H9 (cell line): Measurements from ENCODE around the gene ZNF76. TPM values are rescaled to one million over a fixed set of nuclear protein-coding genes. Genes with fewer than 3 reads are reported as not detected.

Experiments
- DNase-seq: peaks from one replicate; pipeline ENCODE4 v3.0.0-alpha.2; 2017
- H2AFZ ChIP-seq: one replicate; pipeline ENCODE4 v1.6.1; 2013; ENCODE audit warnings: mild to moderate bottlenecking, low read length, control low read depth, moderate library complexity
- H2AK5ac ChIP-seq: 2 replicates; pipeline ENCODE4 v1.6.1; 2013; ENCODE audit warnings: low read length, control low read depth, mixed read lengths; ENCODE audit not compliant: insufficient read length
- H2BK120ac ChIP-seq: one replicate; pipeline ENCODE4 v1.6.1; 2013; ENCODE audit warnings: low read depth, mild to moderate bottlenecking, low read length, control low read depth, inconsistent platforms; ENCODE audit not compliant: poor library complexity, severe bottlenecking
- H2BK12ac ChIP-seq: 2 replicates; pipeline ENCODE4 v1.6.1; 2013; ENCODE audit warnings: low read length, control low read depth, mixed read lengths, low read depth; ENCODE audit not compliant: insufficient read length
- H2BK15ac ChIP-seq: 2 replicates; pipeline ENCODE4 v1.6.1; 2013; ENCODE audit warnings: low read depth, low read length, control low read depth
- H2BK20ac ChIP-seq: one replicate; pipeline ENCODE4 v1.6.1; 2013; ENCODE audit warnings: low read depth, mild to moderate bottlenecking, low read length, control low read depth, inconsistent platforms; ENCODE audit not compliant: poor library complexity, severe bottlenecking
- H2BK5ac ChIP-seq: 2 replicates; pipeline ENCODE4 v1.6.1; 2013; ENCODE audit warnings: low read length, control low read depth, mixed read lengths; ENCODE audit not compliant: insufficient read length
- H3K14ac ChIP-seq: 2 replicates; pipeline ENCODE4 v1.6.1; 2013; ENCODE audit warnings: low read length, control low read depth; ENCODE audit not compliant: insufficient read depth
- H3K18ac ChIP-seq: 2 replicates; pipeline ENCODE4 v1.6.1; 2013; ENCODE audit warnings: low read depth, mild to moderate bottlenecking, mixed read lengths, low read length, control low read depth; ENCODE audit not compliant: insufficient read length
- H3K23ac ChIP-seq: 2 replicates; pipeline ENCODE4 v1.6.1; 2013; ENCODE audit warnings: low read length, control low read depth, mixed read lengths, low read depth; ENCODE audit not compliant: insufficient read length
- H3K23me2 ChIP-seq: 2 replicates; pipeline ENCODE4 v1.6.1; 2013; ENCODE audit warnings: low read depth, mild to moderate bottlenecking, mixed read lengths, low read length, control low read depth; ENCODE audit not compliant: insufficient read length, poor library complexity, severe bottlenecking
- H3K27ac ChIP-seq: 2 replicates; pipeline ENCODE4 v1.5.1; 2013; ENCODE audit warnings: low read length, control low read depth, mixed read lengths, low read depth; ENCODE audit not compliant: insufficient read length
- H3K27me3 ChIP-seq: 2 replicates; pipeline ENCODE4 v1.6.1; 2013; ENCODE audit warnings: low read length, control low read depth, inconsistent platforms; ENCODE audit not compliant: insufficient read depth
- H3K4ac ChIP-seq: 2 replicates; pipeline ENCODE4 v1.6.1; 2013; ENCODE audit warnings: low read depth, mild to moderate bottlenecking, control low read depth, inconsistent platforms, low read length, moderate library complexity
- H3K4me1 ChIP-seq: 2 replicates; pipeline ENCODE4 v1.6.1; 2013; ENCODE audit warnings: low read length, control low read depth, inconsistent platforms; ENCODE audit not compliant: insufficient read depth
- H3K4me2 ChIP-seq: 2 replicates; pipeline ENCODE4 v1.6.1; 2013; ENCODE audit warnings: low read length, control low read depth, mixed read lengths; ENCODE audit not compliant: insufficient read length, insufficient read depth
- H3K56ac ChIP-seq: 2 replicates; pipeline ENCODE4 v1.6.1; 2013; ENCODE audit warnings: low read depth, mild to moderate bottlenecking, mixed read lengths, low read length, control low read depth; ENCODE audit not compliant: insufficient read length
- H3K79me1 ChIP-seq: 2 replicates; pipeline ENCODE4 v1.6.1; 2013; ENCODE audit warnings: low read depth, mild to moderate bottlenecking, moderate library complexity, low read length, control low read depth, inconsistent platforms; ENCODE audit not compliant: insufficient read depth, poor library complexity, severe bottlenecking
- H3K79me2 ChIP-seq: 2 replicates; pipeline ENCODE4 v1.6.1; 2013; ENCODE audit warnings: low read length, control low read depth, inconsistent platforms; ENCODE audit not compliant: insufficient read depth
- H3K9ac ChIP-seq: 2 replicates; pipeline ENCODE4 v1.6.1; 2013; ENCODE audit warnings: low read length, control low read depth, mixed read lengths; ENCODE audit not compliant: insufficient read length; ENCODE audit errors: extremely low read depth
- H3K9me3 ChIP-seq: one replicate; pipeline ENCODE4 v1.6.1; 2013; ENCODE audit warnings: low read depth, low read length, inconsistent platforms; ENCODE audit not compliant: control insufficient read depth
- H3T11ph ChIP-seq: one replicate; pipeline ENCODE4 v1.6.1; 2013; ENCODE audit warnings: mild to moderate bottlenecking, low read length, control low read depth, inconsistent platforms
- H4K20me1 ChIP-seq: one replicate; pipeline ENCODE4 v1.6.1; 2013; ENCODE audit not compliant: control insufficient read depth, insufficient read length, insufficient read depth
- H4K5ac ChIP-seq: 2 replicates; pipeline ENCODE4 v1.6.1; 2013; ENCODE audit warnings: low read depth, mild to moderate bottlenecking, mixed read lengths, low read length, control low read depth; ENCODE audit not compliant: insufficient read length
- H4K8ac ChIP-seq: replicated peaks from 2 replicates; pipeline ENCODE4 v1.6.1; 2013; ENCODE audit warnings: low read length, control low read depth, mixed read lengths, low read depth; ENCODE audit not compliant: insufficient read length
- H4K91ac ChIP-seq: 2 replicates; pipeline ENCODE4 v1.6.1; 2013; ENCODE audit warnings: low read depth, mild to moderate bottlenecking, moderate library complexity, mixed read lengths, low read length, control low read depth; ENCODE audit not compliant: insufficient read length
- H3K27ac Mint-ChIP-seq, 3 experiments: 2 replicates in 2 of 3; 3 replicates in 1 of 3; pipeline ENCODE4 v1.8.0; 2020 to 2021; ENCODE audit warnings: mixed read lengths in 3 of 3, mild to moderate bottlenecking in 1 of 3, moderate library complexity in 1 of 3
- H3K27me3 Mint-ChIP-seq: 2 replicates; pipeline ENCODE4 v1.8.0; 2021; ENCODE audit warnings: low read depth, mild to moderate bottlenecking, moderate library complexity, mixed read lengths
- H3K36me3 Mint-ChIP-seq, 3 experiments: 2 replicates in 2 of 3; 3 replicates in 1 of 3; pipeline ENCODE4 v1.8.0; 2020 to 2021; ENCODE audit warnings: low read depth in 3 of 3, mixed read lengths in 3 of 3; ENCODE audit not compliant: insufficient read depth in 1 of 3
- H3K4me1 Mint-ChIP-seq, 2 experiments: 2 replicates each; pipeline ENCODE4 v1.8.0; 2020; ENCODE audit warnings: mixed read lengths in 2 of 2
- H3K4me3 Mint-ChIP-seq, 2 experiments: 2 replicates in 1 of 2; 3 replicates in 1 of 2; pipeline ENCODE4 v1.8.0; 2020 to 2021; ENCODE audit warnings: mild to moderate bottlenecking in 2 of 2, mixed read lengths in 2 of 2, moderate library complexity in 1 of 2
- H3K9me3 Mint-ChIP-seq, 2 experiments: 2 replicates in 1 of 2; 3 replicates in 1 of 2; pipeline ENCODE4 v1.8.0; 2020; ENCODE audit warnings: mild to moderate bottlenecking in 2 of 2, mixed read lengths in 2 of 2, moderate library complexity in 1 of 2
- WGBS: extraction: QIAGEN DNeasy Blood & Tissue Kit; methylation state at CpG from one replicate; pipeline ENCODE4 v1.1.7; 2013; ENCODE audit warnings: missing lambda C conversion rate, low lambda C conversion rate, mixed read lengths; ENCODE audit not compliant: insufficient read length; ENCODE audit errors: extremely low coverage; 5-methylcytosine and 5-hydroxymethylcytosine counted together
- total RNA-seq: library from RNA; stranded (reverse); gene quantifications from 2 replicates; pipeline ENCODE4 v1.2.1, GENCODE V29; 2021
- TF ChIP-seq, protein P1 (sequence below): fragments of 200-600 bp; sonication (generic); conservative IDR thresholded peaks from 3 replicates; pipeline ENCODE4 v1.8.0; 2021; ENCODE audit warnings: antibody characterized with exemption, mild to moderate bottlenecking

The ZNF76 gene
- total RNA-seq, 1 experiment from 2014 or later = 21.1 TPM

DNA sequence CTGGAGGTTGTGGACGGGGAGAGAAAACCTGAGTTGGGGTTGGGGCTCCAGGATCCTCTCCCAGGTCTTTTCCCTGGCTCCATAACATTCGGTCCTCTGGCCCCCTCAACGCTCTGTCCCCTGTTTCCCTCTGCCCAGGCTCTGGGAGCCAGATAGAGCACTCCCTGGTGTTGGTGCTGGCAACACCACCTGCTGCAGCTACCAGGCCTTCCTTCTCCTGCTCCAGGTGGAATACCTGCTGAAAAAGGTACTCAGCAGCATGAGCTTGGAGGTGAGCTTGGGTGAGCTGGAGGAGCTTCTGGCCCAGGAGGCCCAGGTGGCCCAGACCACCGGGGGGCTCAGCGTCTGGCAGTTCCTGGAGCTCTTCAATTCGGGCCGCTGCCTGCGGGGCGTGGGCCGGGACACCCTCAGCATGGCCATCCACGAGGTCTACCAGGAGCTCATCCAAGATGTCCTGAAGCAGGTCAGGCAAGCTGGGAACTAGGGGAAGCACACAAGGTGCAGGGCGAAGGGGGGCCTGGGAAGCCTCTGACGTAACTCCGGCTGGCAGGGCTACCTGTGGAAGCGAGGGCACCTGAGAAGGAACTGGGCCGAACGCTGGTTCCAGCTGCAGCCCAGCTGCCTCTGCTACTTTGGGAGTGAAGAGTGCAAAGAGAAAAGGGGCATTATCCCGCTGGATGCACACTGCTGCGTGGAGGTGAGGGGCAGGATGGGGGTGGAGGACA, 52.7 kb downstream of the ZNF76 start:
- Histone ChIP-seq H4K5ac (no peak overlapping the region), H3K27me3 (no peaks in the 10 kb centered on the region; the same call in 1 of the 2 replicates), H3K23ac (no peak overlapping the region), H2AFZ (no peak overlapping the region), H3K14ac (no peak overlapping the region), H3K4ac (no peak overlapping the region), H4K20me1 (no peaks in the 10 kb centered on the region), H2BK15ac (no peak overlapping the region), H3K56ac (no peak overlapping the region), H2AK5ac (no peak overlapping the region), H4K8ac (no peak overlapping the region), H3K9me3 (no peaks in the 10 kb centered on the region), H2BK20ac (no peak overlapping the region), H3K18ac (no peak overlapping the region), H3K79me2 (no peaks in the 10 kb centered on the region), H2BK12ac (no peak overlapping the region), H2BK5ac (no peak overlapping the region), H3K9ac (no peak overlapping the region), H4K91ac (no peak overlapping the region), H3K79me1 (no peaks in the 10 kb centered on the region), H2BK120ac (no peak overlapping the region), H3K4me2 (no peak overlapping the region), H3K4me1 (no peaks in the 10 kb centered on the region), H3T11ph (no peak overlapping the region), H3K23me2 (no peaks in the 10 kb centered on the region), H3K27ac (no peak overlapping the region)
- Mint-ChIP-seq H3K4me3 (no peak overlapping the region), H3K9me3 (no peaks in the 10 kb centered on the region; a peak in 1 of 5 replicates), H3K27ac (no peak overlapping the region), H3K4me1 (peaks cover 6 to 8% of the 10 kb centered on the region in 2 experiments), H3K27me3 (peaks cover 19% of the 10 kb centered on the region), H3K36me3 (no peaks in the 10 kb centered on the region)
- TF ChIP-seq, protein P1, sequence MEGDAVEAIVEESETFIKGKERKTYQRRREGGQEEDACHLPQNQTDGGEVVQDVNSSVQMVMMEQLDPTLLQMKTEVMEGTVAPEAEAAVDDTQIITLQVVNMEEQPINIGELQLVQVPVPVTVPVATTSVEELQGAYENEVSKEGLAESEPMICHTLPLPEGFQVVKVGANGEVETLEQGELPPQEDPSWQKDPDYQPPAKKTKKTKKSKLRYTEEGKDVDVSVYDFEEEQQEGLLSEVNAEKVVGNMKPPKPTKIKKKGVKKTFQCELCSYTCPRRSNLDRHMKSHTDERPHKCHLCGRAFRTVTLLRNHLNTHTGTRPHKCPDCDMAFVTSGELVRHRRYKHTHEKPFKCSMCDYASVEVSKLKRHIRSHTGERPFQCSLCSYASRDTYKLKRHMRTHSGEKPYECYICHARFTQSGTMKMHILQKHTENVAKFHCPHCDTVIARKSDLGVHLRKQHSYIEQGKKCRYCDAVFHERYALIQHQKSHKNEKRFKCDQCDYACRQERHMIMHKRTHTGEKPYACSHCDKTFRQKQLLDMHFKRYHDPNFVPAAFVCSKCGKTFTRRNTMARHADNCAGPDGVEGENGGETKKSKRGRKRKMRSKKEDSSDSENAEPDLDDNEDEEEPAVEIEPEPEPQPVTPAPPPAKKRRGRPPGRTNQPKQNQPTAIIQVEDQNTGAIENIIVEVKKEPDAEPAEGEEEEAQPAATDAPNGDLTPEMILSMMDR = 0 out of 3 replicates have a peak, but pooled peaks have one; percentile 11
- peak; percentile 23 for DNase-seq
- no CpG with 5 or more reads among the region's 19 CpGs for WGBS
